ENCODE results near the gene PAQR5. TPM values are rescaled to one million over a fixed set of nuclear protein-coding genes. Genes with fewer than 3 reads are reported as not detected.
"Not testable (repeated sequence)": the region's sequence is repeated elsewhere in the genome, so short reads cannot be mapped to it uniquely, and the experiment has no call there.

Gene PAQR5
- total RNA-seq, 1 donor from 2014 or later = 1.1 TPM

- DNase-seq = no peak
These were observed 17.6 kb downstream of the PAQR5 start for GRCh38 chr15:69316291-69316690.

- no peak for DNase-seq
These were observed 18.7 kb downstream of the PAQR5 start for GRCh38 chr15:69317392-69317841.

DNA sequence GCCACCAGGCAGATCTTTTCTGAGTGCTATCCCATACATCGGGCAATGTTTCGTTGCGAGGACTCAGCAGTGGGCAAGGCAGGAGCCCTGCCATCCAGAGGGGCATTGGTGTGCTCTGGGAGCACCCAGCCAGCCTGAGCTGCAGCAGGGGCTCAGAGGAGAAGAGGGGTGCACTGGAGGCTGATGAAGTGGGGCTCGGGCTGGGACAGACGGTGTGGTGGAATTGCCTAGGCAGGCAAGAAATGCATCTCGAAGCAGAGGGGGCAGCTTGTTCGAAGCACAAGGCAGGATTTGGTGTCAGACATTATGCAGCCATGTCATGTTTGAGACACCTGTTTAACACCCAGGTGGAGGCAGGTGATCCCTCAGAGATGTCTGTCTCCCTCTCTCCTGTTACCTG lies 19.3 kb downstream of the PAQR5 start:
- DNase-seq = no peak

GRCh38 chr15:69319384-69320375 lies 21.0 kb downstream of the PAQR5 start:
- DNase-seq = no peak

GRCh38 chr15:69320977-69321554 lies 22.4 kb downstream of the PAQR5 start:
- DNase-seq = no peak

DNA sequence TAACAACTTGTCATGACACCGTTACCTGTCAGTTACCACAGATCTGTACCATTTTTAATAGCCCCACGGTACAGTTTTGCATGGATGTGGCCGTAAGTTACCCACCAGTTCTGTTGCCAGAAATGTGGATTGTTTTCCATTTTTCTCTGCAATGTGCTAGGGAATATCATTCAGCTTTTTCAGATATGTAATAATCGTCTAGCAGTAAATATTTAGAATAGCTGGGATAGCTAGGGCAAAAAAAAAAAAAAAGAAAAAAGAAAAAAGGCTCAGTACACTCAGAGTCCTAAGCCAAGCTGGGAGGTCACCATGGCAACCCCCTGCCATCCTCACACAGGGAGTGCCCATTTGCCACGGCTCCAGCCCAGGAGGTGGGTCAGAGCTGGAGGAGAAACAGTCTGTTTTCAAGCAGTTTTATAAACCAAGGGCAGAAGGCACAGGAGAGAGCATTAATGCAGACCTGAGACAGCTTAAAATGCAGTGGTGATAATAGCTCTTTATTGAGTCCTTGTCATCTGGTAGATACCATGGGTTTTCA lies 25.2 kb downstream of the PAQR5 start:
- DNase-seq = no peak

DNA sequence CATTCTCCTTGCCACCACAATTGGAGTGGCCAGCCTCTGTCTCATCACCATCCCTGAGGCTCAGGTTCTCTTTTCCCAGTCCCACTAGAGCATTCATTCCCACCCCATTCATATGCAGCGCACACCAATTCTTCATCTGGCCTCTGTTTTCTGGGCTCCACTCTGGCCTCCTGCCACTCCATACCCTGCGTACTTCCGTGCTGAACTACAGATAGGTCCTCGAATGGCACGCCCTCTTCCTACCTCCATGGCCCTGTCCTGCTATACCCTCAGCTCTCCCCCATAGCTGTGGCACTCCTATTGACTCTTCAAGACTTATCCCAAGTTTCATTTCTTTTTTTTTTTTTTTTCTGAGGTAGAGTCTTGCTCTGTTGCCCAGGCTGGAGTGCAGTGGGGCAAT lies 25.9 kb downstream of the PAQR5 start:
- no peak for DNase-seq

DNA sequence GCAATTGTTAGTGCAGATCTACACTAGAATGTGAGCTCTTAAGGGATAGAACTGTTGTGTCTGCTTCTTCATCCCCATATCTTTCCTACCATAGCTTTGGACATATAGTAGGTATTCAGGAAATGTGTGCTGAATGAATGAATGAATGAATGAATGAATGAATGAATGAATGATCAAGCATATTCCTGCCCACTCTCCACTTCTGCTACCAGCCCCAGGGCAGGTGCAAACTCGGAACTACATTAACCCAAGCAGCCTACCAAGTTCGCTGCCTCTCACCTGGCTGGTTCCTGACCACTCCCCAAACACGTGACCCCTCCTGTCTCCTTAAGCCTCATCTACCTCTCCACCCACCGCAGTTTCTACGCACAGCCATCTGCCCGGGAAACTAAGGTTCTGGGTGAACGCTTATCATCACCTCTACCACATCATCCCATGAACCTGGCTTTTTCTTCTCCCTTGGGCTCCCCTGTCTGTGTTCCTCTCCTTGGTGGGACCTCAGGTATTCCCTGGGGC lies 26.8 kb downstream of the PAQR5 start:
- DNase-seq = no peak

DNA sequence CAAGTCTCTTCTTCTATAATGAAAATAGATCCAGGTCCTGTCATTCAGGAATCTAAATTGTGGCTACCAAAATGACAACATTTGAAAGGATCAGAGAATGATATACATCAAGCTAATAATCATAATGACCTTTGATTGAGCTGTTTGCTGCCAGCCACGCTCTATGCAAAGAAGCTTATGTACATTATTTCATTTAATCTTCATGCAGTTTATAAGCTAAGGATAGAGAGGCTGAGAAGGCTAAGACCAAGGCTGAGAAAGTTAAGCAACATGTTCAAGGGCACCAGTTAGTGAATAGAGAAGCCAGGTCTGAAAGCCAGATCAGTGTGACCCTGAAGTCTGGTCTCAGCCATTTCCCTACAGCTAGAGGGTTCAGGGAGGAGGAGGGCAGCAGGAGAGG lies 29.4 kb downstream of the PAQR5 start:
- no peak for DNase-seq

- DNase-seq = no peak
These were observed 30.0 kb downstream of the PAQR5 start for GRCh38 chr15:69328739-69329138.

- no peak for DNase-seq
These were observed 38.4 kb downstream of the PAQR5 start for GRCh38 chr15:69337138-69337537.

DNA sequence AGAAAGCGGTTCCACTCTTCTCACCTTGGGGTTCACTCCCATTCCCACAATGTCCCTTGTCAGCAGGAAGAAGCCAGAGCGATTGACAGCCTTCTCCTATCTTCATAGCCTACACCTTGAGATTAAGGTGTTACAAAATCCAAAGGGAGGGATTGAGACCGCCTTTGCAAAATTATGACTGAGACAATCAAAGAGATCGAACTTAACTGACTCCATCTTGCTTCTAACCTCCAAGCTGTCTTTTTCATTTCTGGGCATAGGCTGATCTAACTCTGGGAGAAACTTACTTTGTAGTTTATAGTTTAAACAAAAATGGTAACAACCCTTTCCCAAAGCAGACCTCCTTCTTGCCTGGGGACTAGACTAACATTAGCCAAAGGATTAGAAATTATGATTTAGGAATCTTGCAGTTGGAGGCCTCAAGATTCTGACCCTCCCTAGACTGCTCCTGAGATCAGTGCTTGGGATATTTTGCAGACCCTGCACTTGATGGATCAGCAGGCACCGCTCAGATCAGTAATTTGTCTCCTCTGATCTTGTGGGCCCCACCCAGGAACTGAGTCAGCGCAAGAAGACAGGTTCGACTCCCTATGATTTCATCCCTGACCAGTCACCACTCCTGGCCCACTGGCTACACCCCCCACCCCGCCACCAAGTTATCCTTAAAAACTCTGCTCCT lies 40.0 kb downstream of the PAQR5 start:
- DNase-seq = no peak

GRCh38 chr15:69339214-69339543 lies 40.5 kb downstream of the PAQR5 start:
- not testable (repeated sequence) for DNase-seq

GRCh38 chr15:69340243-69340900 lies 41.7 kb downstream of the PAQR5 start:
- DNase-seq = no peak

- no peak for DNase-seq
These were observed 42.6 kb downstream of the PAQR5 start for GRCh38 chr15:69341356-69341755.

GRCh38 chr15:69342460-69343076 lies 43.9 kb downstream of the PAQR5 start:
- no peak for DNase-seq

DNA sequence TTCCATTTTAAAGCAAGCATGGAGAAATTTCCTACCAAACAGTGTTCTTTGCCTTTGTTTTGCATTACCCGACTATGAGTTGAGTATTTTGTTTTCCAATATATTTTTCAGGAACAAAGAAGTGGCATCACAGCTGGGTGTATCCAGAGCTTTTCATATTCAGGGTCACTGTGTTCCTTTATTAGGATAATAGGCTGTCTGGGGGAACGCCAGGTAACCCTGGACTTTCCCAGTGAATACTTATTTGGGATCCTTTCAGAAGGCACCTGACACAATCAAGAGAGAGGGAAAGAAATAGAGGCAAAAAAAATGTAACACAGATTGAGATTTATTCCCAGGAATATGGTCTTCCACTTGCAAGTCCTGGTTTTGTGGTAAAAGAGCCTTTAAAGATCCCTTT lies 44.4 kb downstream of the PAQR5 start:
- DNase-seq = no peak

- no peak for DNase-seq
These were observed 45.5 kb downstream of the PAQR5 start for GRCh38 chr15:69344238-69344637.

- DNase-seq = no peak
These were observed 47.4 kb downstream of the PAQR5 start for GRCh38 chr15:69346112-69346511.

DNA sequence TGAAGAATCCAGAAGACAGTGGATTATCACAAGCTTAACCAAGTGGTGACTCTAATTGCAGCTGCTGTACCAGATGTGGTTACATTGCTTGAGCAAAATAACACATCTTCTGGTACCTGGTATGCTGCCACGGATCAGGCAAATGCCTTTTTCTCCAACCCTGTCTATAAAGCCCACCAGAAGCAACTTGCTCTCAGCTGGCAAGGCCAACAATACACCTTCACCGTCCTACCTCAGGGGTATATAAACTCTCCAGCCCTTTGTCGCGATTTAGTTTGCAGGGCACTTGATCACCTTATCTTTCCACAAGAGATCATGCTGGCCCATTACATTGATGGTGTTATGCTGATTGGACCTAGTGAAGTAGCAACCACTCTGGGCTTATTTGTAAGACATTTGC lies 52.6 kb downstream of the PAQR5 start:
- no peak for DNase-seq

GRCh38 chr15:69351884-69352283 lies 53.2 kb downstream of the PAQR5 start:
- no peak for DNase-seq
